Embryonic facial prominence (tissue), 1 donor: ENCODE measurements around the gene FNDC1.
"Not testable (repeated sequence)": the region's sequence is repeated elsewhere in the genome, so short reads cannot be mapped to it uniquely, and the experiment has no call there.

Experiments used
- DNase-seq: peaks from one replicate; pipeline ENCODE4 v3.0.0-alpha.2; 2016; ENCODE audit errors: extremely low spot score

Gene FNDC1

GRCh38 chr6:159257846-159258245 is 88.6 kb downstream of the FNDC1 start:
- no peak for DNase-seq

DNA sequence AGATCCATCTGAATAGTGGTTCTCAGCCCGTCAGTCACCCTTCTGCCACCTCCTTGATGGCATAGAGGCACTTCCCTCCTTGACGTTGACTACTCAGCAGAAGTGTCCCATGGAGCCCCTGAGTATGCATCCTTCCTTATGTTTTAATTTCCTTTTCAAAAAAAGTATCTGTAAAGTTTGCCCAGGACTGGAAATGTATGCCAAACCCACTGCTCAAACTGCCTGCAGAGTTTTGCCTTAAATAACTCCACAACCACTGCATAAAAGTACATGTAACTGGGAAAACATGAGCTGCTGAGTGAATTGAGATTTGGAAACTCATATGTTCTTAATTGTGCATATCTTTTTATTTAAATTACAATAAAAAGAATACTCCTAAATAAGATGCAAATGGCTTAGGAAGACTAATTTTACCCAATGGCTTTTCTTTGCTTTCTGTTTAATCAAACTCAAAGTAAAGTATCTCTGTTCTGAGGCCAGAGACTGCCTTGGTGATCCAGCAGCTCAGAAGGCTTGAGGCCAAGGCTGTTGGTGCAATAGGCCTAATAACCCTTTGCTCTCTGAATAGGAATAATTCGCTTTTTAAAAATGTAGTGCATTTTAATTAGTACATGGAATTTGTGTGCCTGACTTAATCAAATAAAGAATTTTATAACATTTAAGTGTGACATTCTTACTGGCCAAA is 90.4 kb downstream of the FNDC1 start:
- DNase-seq, result no peak

DNA sequence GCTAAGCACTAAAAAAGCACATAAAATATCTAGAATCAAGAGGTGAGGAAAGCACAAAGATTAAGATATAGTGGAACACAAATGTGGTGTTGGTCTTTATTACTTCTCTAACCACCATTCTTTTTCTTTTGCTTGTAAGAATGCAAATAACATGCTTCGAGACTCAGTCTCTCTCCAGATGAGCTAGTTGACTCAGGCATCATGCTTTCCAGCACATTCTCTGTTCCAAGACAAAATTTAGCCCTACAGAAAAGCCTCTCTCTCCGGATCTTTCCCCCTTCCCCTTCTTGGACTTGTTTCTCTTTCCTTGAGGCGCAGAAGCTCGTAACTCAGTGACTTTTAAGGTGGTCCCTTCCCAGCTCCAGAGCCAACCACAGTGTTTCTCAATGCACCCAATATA is 91.0 kb downstream of the FNDC1 start:
- DNase-seq, result no peak

DNA sequence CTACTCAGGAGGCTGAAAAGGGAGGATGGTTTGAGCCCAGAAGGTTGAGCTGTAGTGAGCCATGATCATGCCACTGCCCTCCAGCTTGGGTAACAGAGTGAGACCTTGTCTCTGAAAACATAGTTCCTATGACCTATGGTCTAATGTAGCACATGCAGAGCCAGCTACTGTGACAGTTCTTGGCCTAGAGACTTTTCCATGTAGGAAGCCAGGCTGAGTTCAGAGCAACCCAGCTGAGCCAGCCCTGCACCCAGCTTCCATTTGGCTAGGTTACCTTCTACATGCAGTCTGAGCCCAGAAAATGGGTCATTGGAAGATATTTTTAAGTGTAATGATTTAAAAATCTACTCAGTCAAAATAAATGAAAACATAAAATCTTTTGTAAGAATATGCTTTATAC is 92.8 kb downstream of the FNDC1 start:
- no peak for DNase-seq

GRCh38 chr6:159262586-159262985 is 93.4 kb downstream of the FNDC1 start:
- no peak for DNase-seq

- DNase-seq, result no peak
These were observed 98.0 kb downstream of the FNDC1 start for GRCh38 chr6:159267165-159267564.

GRCh38 chr6:159268511-159268910 is 99.3 kb downstream of the FNDC1 start:
- no peak for DNase-seq

DNA sequence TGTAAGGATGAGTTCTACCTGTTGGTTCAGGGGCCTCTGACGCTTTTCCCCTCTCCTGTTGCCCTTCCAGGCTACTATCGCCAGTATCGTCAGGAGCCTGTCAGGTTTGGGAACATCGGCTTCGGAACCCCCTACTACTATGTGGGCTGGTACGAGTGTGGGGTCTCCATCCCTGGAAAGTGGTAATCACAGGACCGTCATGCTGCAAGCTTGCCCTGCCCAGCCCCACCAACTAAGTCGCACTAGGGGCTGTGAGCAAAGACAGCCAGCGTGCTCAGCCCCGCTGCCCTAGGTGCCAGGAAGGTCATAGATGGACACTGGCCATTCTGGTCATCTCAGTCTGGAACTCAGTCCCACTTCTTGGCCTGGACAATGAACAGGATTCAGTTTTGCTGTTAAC is 102.1 kb downstream of the FNDC1 start:
- DNase-seq, result no peak

- DNase-seq, result no peak
These were observed 109.4 kb downstream of the FNDC1 start for GRCh38 chr6:159278626-159279025.

DNA sequence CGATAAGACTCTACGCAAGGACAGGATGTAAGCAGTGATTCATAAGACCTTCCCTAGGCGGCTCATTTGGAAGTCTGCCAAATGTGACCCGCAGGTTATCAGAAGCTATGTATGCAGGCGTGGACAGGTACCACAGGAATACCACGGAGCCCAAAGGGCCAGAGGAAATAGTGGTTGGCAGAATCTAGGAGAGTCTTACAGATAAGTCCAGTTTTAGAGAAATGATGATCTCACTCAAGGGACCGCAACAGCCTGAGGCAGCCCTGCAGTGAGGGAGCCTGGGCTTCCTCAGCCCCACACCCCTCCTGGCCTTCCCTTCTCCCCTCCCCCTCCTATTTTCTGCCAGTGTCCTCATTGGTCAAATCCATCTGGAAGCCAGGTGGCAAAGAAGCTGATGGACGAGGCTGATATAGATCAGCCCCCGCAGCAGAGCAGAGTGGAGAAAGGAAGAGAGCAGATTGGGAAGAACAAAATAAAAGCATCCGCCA is 110.6 kb downstream of the FNDC1 start:
- DNase-seq, result no peak

GRCh38 chr6:159282421-159282820 is 113.2 kb downstream of the FNDC1 start:
- no peak for DNase-seq

- DNase-seq, result not testable (repeated sequence)
These were observed 115.5 kb downstream of the FNDC1 start for GRCh38 chr6:159284661-159285060.

GRCh38 chr6:159298840-159299239 is 129.6 kb downstream of the FNDC1 start:
- no peak for DNase-seq

- no peak for DNase-seq
These were observed 130.4 kb downstream of the FNDC1 start for GRCh38 chr6:159299566-159299965.

DNA sequence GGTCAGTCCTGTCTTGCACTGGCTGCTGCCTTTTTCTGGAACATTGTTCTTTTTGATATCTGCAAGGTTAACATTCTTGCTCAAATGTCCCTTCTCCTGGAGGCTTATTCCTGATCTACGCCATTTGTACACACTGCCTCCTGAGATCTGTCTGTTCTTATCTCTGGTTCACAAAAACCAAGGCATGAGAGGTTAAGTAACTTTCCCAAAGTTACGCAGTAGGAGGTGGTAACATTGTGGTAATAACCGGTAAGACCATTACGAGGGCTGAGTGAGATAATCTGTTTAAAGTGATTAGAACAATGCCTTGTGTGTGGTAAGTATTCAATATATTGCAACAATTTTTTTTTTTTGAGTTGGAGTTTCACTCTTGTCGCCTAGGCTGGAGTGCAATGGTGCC is 132.1 kb downstream of the FNDC1 start:
- DNase-seq, result no peak

DNA sequence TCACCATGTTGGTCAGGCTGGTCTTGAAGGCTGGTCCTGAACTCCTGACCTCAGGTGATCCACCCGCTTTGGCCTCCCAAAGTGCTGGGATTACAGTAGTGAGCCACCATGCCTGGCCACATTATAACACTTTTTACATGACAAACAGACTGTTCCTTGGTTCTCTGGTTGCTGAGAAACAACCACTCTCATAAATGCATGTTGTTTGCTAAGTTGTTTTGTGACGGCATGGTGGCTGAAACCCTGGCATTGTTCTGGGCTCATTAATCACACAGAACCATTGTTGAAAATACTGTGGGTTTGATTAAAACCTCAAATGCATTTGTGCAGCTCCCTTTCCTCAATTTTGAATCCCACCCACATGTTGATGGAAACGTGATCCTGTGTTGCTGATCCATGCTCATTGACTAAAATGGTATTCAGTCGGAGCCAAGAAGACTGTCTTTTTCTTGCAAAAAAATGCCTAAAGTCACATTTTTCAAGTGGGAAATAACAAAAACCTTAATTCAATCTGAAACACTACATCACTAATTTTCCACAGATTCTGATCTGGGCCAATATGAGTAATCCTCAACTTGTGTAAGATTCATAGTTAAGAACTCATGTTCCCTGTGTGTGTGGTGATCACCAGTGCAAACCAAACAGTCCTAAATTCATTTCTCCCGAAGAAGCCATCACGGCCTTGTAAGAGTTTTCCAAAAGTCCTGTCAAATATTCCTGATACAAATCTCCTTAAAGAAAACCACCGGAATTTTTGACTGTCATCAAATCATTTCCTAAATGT is 132.8 kb downstream of the FNDC1 start:
- no peak for DNase-seq

DNA sequence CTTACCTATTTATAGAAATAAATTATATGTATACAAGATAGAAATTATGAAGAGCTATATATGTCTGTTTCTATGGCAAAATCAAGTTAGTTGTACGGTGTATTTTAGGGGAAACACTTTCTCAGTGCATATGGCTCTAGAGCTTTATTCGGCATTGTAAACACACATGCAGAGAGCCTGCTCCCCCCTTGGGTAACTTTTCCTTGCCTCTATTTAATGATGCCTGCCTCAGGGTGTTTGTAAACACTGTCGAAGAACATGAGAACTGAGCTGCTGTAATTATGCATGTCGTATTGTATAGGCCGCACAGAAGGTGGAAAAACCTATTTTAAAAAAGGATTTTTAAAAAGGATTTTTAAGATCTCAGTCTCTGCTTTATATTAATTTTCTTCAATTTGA is 133.4 kb downstream of the FNDC1 start:
- DNase-seq, result no peak

- no peak for DNase-seq
These were observed 134.0 kb downstream of the FNDC1 start for GRCh38 chr6:159303159-159303558.

DNA sequence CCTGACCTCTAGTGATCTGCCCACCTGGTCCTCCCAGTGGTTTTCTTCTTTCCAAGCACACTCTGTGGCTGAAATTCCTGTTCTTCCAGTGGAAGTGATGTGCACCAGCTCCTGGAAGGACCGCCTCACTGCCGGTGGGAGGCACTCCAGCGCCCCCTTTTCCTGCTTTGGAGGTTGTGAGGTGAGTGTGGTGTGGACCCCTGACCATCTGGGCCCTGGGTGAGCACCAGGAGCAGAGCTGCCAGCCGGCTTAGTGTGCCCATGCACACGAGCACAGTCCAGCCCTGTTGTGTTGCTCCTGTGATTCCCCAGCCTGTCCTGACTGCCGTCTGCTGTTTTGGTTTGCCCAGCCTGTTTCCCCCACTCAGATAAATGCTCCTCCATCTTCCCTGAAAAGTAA is 134.6 kb downstream of the FNDC1 start:
- DNase-seq, result no peak

DNA sequence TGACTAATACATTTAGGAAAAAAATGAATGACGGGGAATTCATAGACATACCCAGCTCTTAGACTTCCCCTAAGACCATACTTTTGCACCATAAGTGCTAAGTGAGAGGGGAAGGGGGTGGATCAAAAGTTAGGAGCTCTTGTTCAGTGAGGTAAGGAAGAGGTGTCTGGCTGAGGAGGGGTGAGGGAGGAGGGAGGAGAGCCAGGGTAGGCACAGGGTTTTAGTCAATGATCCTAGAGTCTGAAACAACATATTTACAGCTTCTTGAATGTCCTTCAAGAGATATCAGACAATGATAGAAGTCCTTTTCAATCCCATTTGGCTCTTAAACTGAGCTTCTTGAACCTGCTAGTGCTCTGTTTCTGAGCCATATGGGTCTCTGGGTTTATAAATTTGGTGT is 135.4 kb downstream of the FNDC1 start:
- no peak for DNase-seq

DNA sequence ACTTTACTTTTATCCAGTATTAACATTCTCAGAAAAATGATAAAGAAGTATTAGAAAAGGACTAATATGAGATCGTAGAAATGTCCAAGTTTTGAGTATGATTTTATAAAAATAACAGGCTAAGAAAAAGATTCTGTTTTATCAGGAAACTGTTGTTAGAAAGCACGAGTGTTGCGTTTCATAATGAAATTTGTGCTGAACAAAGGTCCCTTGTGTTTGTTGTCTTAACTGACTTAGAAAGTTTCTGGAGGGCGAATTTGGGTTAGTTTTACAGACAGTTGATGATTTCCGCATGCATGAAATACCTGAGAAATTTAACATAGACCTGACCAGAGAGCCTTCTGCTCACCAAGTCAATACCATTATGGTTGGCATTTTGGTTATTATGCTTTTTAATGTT is 136.0 kb downstream of the FNDC1 start:
- DNase-seq, result no peak

- DNase-seq, result no peak
These were observed 136.8 kb downstream of the FNDC1 start for GRCh38 chr6:159305804-159306537.
